ENCODE results near the gene HEMGN.

HEMGN gene

DNA sequence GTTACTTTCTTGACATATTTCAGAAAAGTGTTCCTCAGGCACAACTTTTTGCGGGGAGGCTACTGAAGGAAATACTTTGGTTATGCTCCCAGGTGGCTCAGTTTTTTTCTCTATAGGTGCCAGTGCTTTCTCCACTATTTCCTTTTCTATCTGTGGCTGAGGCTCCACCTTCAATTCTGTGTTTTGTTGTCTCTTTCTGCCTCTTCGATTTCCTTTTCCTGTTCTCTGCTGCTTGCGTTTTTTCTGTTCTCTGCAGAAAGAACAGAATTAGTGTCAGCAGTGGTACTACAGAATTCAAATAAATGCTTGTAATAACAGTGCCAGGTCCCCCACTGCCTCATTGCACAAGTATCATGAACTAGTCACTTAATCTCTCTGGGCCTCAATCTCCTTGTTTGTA is 7.0 kb downstream of the HEMGN start:
- DNase-seq (ENCODE audit: low spot score): no peak

DNA sequence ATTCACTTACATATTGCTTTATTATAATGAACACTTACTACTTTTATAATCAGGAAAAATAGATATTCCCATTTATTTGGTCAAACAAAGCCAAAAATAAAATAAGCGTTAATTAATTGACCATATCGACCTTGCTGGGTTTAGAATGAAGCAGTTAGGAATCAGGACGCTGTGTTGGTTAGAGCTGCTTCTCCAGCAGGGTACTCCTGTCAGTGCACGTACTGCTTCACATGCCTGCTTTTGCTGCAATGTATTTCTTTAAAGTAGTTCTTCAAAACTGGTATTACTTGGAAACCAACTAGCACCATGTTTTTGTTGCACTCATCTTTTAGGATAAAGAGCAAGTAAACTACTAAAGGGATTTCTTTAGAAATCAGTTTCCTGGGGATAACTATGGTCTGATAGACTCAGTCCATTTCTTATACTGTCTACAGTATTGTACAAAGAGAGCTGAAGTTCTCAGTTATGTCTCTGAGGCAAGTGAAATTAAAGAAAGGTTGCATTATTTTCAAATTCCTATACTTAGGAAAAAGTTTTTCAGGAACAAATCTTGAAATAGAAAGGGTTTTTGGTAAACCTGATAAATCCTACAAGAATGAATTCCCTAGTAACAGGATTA is 8.9 kb downstream of the HEMGN start:
- no peak for DNase-seq (ENCODE audit: low spot score)

GRCh38 chr9:97925497-97926334 is 12.3 kb downstream of the HEMGN start:
- no peak for DNase-seq (ENCODE audit: low spot score)

GRCh38 chr9:97924386-97924785 is 13.6 kb downstream of the HEMGN start:
- no peak for DNase-seq (ENCODE audit: low spot score)

GRCh38 chr9:97923529-97924108 is 14.4 kb downstream of the HEMGN start:
- DNase-seq (ENCODE audit: low spot score): peak; percentile 53

- peak; percentile 95 for DNase-seq (ENCODE audit: low spot score)
These were observed 15.8 kb downstream of the HEMGN start, which contains the start of gene TRMO for GRCh38 chr9:97921959-97922724. Gene TRMO (minus strand): TSS chr9:97922500. CDS start chr9:97922493, 7 bp downstream.

DNA sequence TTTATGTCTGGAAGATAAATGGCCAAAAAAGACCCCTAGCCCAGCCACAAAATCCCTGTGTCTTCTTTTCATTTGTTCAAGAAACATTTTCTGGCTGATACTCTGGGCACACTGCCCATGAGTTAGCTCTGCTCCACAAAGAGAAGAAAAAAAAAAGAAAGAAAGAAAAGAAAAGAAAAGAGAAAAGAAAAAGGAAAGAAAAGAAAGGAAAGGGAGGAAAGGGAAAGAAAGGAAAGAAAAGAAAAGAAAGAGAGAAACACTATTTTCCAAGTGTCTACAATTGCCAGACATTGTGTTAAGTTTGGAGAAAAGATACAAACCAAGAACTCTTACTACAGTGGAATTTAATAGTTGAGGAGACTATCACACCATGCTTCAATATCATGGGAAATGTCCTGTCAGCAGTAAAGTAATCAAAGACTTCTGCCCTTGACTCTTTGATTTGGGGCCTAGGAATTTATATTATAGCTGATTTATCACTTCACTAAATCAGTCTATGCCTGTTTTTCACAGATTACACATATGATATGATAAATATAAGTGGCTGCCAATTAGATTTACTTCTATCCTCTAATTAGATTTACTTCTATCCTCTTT is 18.7 kb downstream of the HEMGN start:
- no peak for DNase-seq (ENCODE audit: low spot score)

- no peak for DNase-seq (ENCODE audit: low spot score)
These were observed 19.4 kb downstream of the HEMGN start for GRCh38 chr9:97918611-97919010.

DNA sequence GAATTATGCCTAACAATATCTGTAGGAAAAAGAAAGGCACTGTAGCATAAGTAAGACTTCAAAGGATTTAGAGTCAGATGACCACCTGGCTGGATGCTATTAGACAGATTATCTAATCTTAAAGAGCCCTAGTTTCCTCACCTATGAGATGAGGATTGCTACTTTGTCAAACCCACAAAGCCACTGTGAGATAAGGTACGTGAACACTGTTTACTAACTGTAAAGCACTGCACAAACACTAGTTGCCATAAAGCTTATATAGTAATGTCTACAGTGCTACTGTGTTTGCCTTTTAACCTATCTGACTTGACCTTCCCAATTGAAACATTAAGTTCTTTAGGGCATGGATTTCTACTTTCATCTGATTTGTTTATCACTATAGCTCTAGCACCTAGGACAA is 26.0 kb downstream of the HEMGN start:
- DNase-seq (ENCODE audit: low spot score): no peak

- DNase-seq (ENCODE audit: low spot score): no peak
These were observed 26.4 kb downstream of the HEMGN start for GRCh38 chr9:97911528-97911927.

DNA sequence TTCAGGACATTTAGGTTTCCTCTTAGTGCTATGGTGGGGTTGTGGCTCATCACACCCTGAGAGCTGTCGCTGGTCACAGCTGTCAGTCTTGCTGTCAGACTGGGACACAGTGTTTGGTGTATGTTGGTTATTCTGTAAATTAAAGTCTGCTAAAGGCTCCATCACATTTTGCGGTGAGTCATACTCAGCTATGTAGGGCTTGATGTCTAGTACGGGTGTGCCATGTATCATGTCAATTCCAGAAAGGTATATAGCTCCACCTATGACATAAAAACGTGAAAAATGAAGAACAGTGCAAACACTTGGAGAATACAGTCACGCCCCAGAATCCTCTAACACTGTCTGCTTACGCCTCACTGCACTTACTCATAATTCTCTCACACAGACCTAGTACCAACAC is 27.6 kb downstream of the HEMGN start:
- DNase-seq (ENCODE audit: low spot score): no peak

- DNase-seq (ENCODE audit: low spot score): no peak
These were observed 29.3 kb downstream of the HEMGN start for GRCh38 chr9:97908705-97909104.

GRCh38 chr9:97907632-97908031 is 30.3 kb downstream of the HEMGN start:
- DNase-seq (ENCODE audit: low spot score): no peak

- no peak for DNase-seq (ENCODE audit: low spot score)
These were observed 30.9 kb downstream of the HEMGN start for GRCh38 chr9:97907046-97907445.

GRCh38 chr9:97906236-97906831 is 31.6 kb downstream of the HEMGN start:
- DNase-seq (ENCODE audit: low spot score): no peak

- DNase-seq (ENCODE audit: low spot score): no peak
These were observed 32.7 kb downstream of the HEMGN start for GRCh38 chr9:97905228-97905627.

DNA sequence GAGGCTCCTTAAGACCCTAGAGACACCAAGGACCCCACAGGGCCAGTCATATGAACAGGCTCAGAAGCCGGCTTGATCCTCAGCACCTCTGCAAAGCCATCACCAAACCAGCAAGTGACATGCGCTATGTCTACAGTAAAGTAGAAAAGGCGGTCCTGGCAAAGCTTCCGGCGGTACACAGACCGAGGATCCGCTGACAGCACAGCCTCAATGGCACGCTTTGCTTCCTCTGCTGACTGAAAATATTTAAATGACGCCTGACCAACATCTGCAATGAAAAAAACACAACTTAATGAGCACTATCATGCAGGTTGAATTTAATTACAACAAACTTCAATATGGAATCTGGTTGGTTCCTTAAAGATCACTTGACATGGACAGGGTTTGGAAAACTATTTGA is 33.2 kb downstream of the HEMGN start:
- DNase-seq (ENCODE audit: low spot score): no peak

- no peak for DNase-seq (ENCODE audit: low spot score)
These were observed 34.8 kb downstream of the HEMGN start for GRCh38 chr9:97903177-97903576.

- DNase-seq (ENCODE audit: low spot score): peak; percentile 47
These were observed 37.0 kb downstream of the HEMGN start for GRCh38 chr9:97900738-97901565.

- no peak for DNase-seq (ENCODE audit: low spot score)
These were observed 37.8 kb downstream of the HEMGN start for GRCh38 chr9:97900103-97900737.

All from AG08396 (cell line).